Loucy (cell line): Measurements from ENCODE around the gene OXLD1.

Source experiments
- CTCF ChIP-seq: fragments of 200-600 bp; sonication (generic); conservative IDR thresholded peaks from 2 replicates; pipeline ENCODE4 v1.5.1; 2014; ENCODE audit warnings: mild to moderate bottlenecking, antibody characterized with exemption, low read length
- EZH2phosphoT487 ChIP-seq: fragments of 200-600 bp; IDR thresholded peaks from 2 replicates; pipeline ENCODE4 v1.6.1; 2018; ENCODE audit warnings: antibody characterized with exemption, mild to moderate bottlenecking, moderate library complexity, borderline replicate concordance

GRCh38 chr17:81690549-81690948 lies 24.1 kb upstream of the OXLD1 start:
- no peak for TF ChIP-seq CTCF
- TF ChIP-seq EZH2phosphoT487, result no peak
